ENCODE measurements around the gene RUBCN. TPM values are rescaled to one million over a fixed set of nuclear protein-coding genes. Genes with fewer than 3 reads are reported as not detected.

RUBCN gene
- total and polyA plus RNA-seq, 9 of the 15 experiments (the other 6 are each of a cell fraction or from before 2014, with no cell fraction given), result 8.4 to 24.0 (median 11.9) TPM

- H4K20me1 ChIP-seq (replicated peaks; ENCODE audit: control insufficient read depth, insufficient read depth, low read length), result no peaks in the 10 kb centered on the region; the same call in 1 of the 2 replicates
- H3K36me3 ChIP-seq (ENCODE audit: control insufficient read depth, insufficient read depth, low read length), result peaks cover 79% of the 10 kb centered on the region; the same call in 2 of the 3 replicates
- ATAC-seq (no peak), FAIRE-seq (no peak), DNase-seq (ENCODE audit: extremely low read depth in 1 of 4, low spot score in 3 of 4) (no peak)
- no peak overlapping the region for H3K4me2 ChIP-seq (ENCODE audit: insufficient read depth, low read length)
- H3K79me2 ChIP-seq (ENCODE audit: control insufficient read depth, insufficient read depth, low read length), result no peaks in the 10 kb centered on the region
- no peak overlapping the region for H3K4me3 ChIP-seq
- H2AFZ ChIP-seq (ENCODE audit: low read depth, low read length), result no peak overlapping the region
- H3K9me3 ChIP-seq (replicated peaks; ENCODE audit: control insufficient read depth, insufficient read depth, low read depth, low read length), result no peaks in the 10 kb centered on the region
- 86% methylated on average over 5 of the region's 6 CpGs for WGBS (ENCODE audit: insufficient coverage, low coverage, missing lambda C conversion rate)
- no peaks in the 10 kb centered on the region for H3K27me3 ChIP-seq (ENCODE audit: control insufficient read depth in 2 of 2, insufficient read depth in 2 of 2, low read length in 2 of 2)
- no peak overlapping the region for H3K27ac ChIP-seq (ENCODE audit: extremely low read depth, low read depth, low read length)
- ChIA-PET CTCF (ENCODE audit: low intra/inter-chr PET ratio) (no interaction called here), POLR2A (interaction anchor here (0.5 to 0.7 kb wide), 2 partner anchors 120 to 156 kb away, joined by 3 read pairs; no protein-coding TSS in a partner anchor)
- no peak for TF ChIP-seq ZNF3 (CRISPR knock-in tag; IDR thresholded peaks at IDR 0.05)
- TF ChIP-seq TRIM28 (IDR thresholded peaks at IDR 0.05), result peak; percentile 79; the same call in 1 of the 2 replicates
- no peak for TF ChIP-seq YBX1 (IDR thresholded peaks at IDR 0.05)
- peak; percentile 100 for TF ChIP-seq ZNF184 (CRISPR knock-in tag; IDR thresholded peaks at IDR 0.05)
- peak; percentile 86; the same call in 1 of the 2 replicates for TF ChIP-seq HLTF (IDR thresholded peaks at IDR 0.05)
- TF ChIP-seq ZNF197 (CRISPR knock-in tag; IDR thresholded peaks at IDR 0.05; ENCODE audit: low read depth), result no peak
- TF ChIP-seq CBX3 (IDR thresholded peaks at IDR 0.05; ENCODE audit: borderline replicate concordance in 1 of 2, low read length in 2 of 2), result 0 out of 3 replicates have a peak, but pooled peaks of 1 of the 2 experiments have one; percentile 42
- H3K4me1 ChIP-seq (replicated peaks in 1 of 2; ENCODE audit: control insufficient read depth in 2 of 2, insufficient read depth in 2 of 2, low read length in 2 of 2), result peaks cover 0 to 6% of the 10 kb centered on the region in 2 experiments; a peak in 2 of 5 replicates
- intact Hi-C loops (cut with micrococcal nuclease), result no loop called here
- no TSS peak for BruUV-seq (replicated peaks)
- H3K9ac ChIP-seq (ENCODE audit: insufficient read depth in 1 of 2, low read depth in 2 of 2, low read length in 2 of 2), result no peak overlapping the region
- H3K9me1 ChIP-seq (ENCODE audit: control insufficient read depth, insufficient read depth, low read length), result no peaks in the 10 kb centered on the region
- in situ Hi-C loops (cut with MboI), result no loop called here
Measured at GRCh38 chr3:197697355-197697754, 39.3 kb downstream of the RUBCN start.

- 93% methylated on average over 7 of the region's 7 CpGs for WGBS (ENCODE audit: insufficient coverage, low coverage, missing lambda C conversion rate)
- in situ Hi-C loops (cut with MboI), result no loop called here
- Histone ChIP-seq H3K9me1 (ENCODE audit: control insufficient read depth, insufficient read depth, low read length) (no peaks in the 10 kb centered on the region), H3K27me3 (ENCODE audit: control insufficient read depth in 2 of 2, insufficient read depth in 2 of 2, low read length in 2 of 2) (no peaks in the 10 kb centered on the region), H3K9ac (ENCODE audit: insufficient read depth in 1 of 2, low read depth in 2 of 2, low read length in 2 of 2) (no peak overlapping the region), H3K4me1 (replicated peaks in 1 of 2; ENCODE audit: control insufficient read depth in 2 of 2, insufficient read depth in 2 of 2, low read length in 2 of 2) (peaks cover 0 to 6% of the 10 kb centered on the region in 2 experiments; a peak in 2 of 5 replicates), H3K9me3 (replicated peaks; ENCODE audit: control insufficient read depth, insufficient read depth, low read depth, low read length) (no peaks in the 10 kb centered on the region), H3K79me2 (ENCODE audit: control insufficient read depth, insufficient read depth, low read length) (no peaks in the 10 kb centered on the region), H3K36me3 (ENCODE audit: control insufficient read depth, insufficient read depth, low read length) (peaks cover 71% of the 10 kb centered on the region; the same call in 2 of the 3 replicates), H3K4me3 (no peak overlapping the region), H3K27ac (ENCODE audit: extremely low read depth, low read depth, low read length) (no peak overlapping the region), H4K20me1 (replicated peaks; ENCODE audit: control insufficient read depth, insufficient read depth, low read length) (no peaks in the 10 kb centered on the region; the same call in 1 of the 2 replicates), H3K4me2 (ENCODE audit: insufficient read depth, low read length) (no peak overlapping the region), H2AFZ (ENCODE audit: low read depth, low read length) (no peak overlapping the region)
- FAIRE-seq (no peak), ATAC-seq (no peak), DNase-seq (ENCODE audit: extremely low read depth in 1 of 4, low spot score in 3 of 4) (no peak)
- CTCF ChIA-PET (ENCODE audit: low intra/inter-chr PET ratio), result no interaction called here
- intact Hi-C loops (cut with micrococcal nuclease), result no loop called here
- no peak for TF ChIP-seq SMAD2 (IDR thresholded peaks at IDR 0.05; ENCODE audit: low read depth, low read length)
- no peak for TF ChIP-seq TCF3 (CRISPR knock-in tag; IDR thresholded peaks at IDR 0.05)
- TF ChIP-seq ZNF175 (CRISPR knock-in tag; IDR thresholded peaks at IDR 0.05; ENCODE audit: low read depth), result no peak
- TF ChIP-seq ZBTB8A (IDR thresholded peaks at IDR 0.05; ENCODE audit: partially characterized antibody), result no peak
- no peak for TF ChIP-seq ILK (tag; IDR thresholded peaks at IDR 0.05; ENCODE audit: borderline replicate concordance, low read depth)
- TF ChIP-seq HBP1 (CRISPR knock-in tag; IDR thresholded peaks at IDR 0.05), result no peak
- no peak for TF ChIP-seq ZBTB9 (CRISPR knock-in tag; IDR thresholded peaks at IDR 0.05)
- no TSS peak for BruUV-seq (replicated peaks)
- POLR2A ChIA-PET, result no interaction called here
Measured at GRCh38 chr3:197694251-197694650, 42.5 kb downstream of the RUBCN start.
